ENCODE measurements around the gene NAMPT. TPM values are rescaled to one million over a fixed set of nuclear protein-coding genes. Genes with fewer than 3 reads are reported as not detected.

The NAMPT gene
- total RNA-seq, 1 experiment from 2014 or later: 80.8 TPM

DNA sequence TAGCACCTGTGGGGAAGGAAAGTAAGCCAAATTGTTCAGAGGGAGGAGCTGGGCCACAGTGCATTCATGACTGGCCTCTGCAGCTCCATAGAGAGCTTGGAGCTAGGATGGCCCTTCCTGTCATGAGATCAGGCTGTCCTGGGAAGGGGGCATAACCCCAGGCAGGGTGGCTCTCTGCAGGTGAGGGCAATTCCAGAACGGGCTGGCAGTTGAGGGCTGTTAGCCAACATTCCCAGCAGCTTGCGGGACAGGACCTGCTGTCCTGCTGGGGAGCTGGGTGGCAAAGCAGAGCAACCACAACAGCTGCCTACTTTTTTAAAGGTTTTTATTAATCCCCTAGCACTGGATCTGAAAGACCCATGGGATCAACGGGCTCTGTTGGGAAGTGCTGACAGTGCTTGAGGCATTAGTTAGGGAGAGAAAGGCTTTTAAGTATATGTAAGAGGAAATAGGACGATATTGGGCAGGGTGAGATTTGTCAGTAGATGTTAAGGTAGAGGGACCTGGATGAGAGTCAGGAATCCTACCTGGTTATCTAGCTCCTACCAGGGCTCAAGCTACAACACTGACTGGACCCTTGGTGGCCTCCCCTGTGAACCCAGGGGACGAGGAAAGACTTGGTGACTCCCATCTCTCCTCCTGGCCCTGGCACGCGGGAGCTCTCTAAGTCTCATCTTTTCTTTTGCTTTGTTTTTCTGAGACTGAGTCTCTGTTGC lies 77.8 kb downstream of the NAMPT start:
- H3K27me3 ChIP-seq (ENCODE audit: control insufficient read depth, insufficient read depth, low read length): no peaks in the 10 kb centered on the region
- in situ Hi-C loops (cut with HindIII; ENCODE audit: low pct_unique_long_range_greater_than_20kb, low sequenced_read_pairs): no loop called here
- peak; percentile 72 for ATAC-seq
- no peak for DNase-seq (ENCODE audit: low read depth, low spot score)
- TF ChIP-seq, protein P1, sequence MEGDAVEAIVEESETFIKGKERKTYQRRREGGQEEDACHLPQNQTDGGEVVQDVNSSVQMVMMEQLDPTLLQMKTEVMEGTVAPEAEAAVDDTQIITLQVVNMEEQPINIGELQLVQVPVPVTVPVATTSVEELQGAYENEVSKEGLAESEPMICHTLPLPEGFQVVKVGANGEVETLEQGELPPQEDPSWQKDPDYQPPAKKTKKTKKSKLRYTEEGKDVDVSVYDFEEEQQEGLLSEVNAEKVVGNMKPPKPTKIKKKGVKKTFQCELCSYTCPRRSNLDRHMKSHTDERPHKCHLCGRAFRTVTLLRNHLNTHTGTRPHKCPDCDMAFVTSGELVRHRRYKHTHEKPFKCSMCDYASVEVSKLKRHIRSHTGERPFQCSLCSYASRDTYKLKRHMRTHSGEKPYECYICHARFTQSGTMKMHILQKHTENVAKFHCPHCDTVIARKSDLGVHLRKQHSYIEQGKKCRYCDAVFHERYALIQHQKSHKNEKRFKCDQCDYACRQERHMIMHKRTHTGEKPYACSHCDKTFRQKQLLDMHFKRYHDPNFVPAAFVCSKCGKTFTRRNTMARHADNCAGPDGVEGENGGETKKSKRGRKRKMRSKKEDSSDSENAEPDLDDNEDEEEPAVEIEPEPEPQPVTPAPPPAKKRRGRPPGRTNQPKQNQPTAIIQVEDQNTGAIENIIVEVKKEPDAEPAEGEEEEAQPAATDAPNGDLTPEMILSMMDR (IDR thresholded peaks at IDR 0.05): no peak
- TF ChIP-seq, protein P2, sequence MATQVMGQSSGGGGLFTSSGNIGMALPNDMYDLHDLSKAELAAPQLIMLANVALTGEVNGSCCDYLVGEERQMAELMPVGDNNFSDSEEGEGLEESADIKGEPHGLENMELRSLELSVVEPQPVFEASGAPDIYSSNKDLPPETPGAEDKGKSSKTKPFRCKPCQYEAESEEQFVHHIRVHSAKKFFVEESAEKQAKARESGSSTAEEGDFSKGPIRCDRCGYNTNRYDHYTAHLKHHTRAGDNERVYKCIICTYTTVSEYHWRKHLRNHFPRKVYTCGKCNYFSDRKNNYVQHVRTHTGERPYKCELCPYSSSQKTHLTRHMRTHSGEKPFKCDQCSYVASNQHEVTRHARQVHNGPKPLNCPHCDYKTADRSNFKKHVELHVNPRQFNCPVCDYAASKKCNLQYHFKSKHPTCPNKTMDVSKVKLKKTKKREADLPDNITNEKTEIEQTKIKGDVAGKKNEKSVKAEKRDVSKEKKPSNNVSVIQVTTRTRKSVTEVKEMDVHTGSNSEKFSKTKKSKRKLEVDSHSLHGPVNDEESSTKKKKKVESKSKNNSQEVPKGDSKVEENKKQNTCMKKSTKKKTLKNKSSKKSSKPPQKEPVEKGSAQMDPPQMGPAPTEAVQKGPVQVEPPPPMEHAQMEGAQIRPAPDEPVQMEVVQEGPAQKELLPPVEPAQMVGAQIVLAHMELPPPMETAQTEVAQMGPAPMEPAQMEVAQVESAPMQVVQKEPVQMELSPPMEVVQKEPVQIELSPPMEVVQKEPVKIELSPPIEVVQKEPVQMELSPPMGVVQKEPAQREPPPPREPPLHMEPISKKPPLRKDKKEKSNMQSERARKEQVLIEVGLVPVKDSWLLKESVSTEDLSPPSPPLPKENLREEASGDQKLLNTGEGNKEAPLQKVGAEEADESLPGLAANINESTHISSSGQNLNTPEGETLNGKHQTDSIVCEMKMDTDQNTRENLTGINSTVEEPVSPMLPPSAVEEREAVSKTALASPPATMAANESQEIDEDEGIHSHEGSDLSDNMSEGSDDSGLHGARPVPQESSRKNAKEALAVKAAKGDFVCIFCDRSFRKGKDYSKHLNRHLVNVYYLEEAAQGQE (IDR thresholded peaks at IDR 0.05; ENCODE audit: insufficient read depth in 1 of 2, low read depth in 2 of 2, low read length in 1 of 2): no peak
- TF ChIP-seq POLR2AphosphoS5 (IDR thresholded peaks at IDR 0.05; ENCODE audit: low read depth, low read length): no peak
- no peak for TF ChIP-seq TCF7L2 (IDR thresholded peaks at IDR 0.05; ENCODE audit: low read depth, low read length)
- TF ChIP-seq SIN3A (IDR thresholded peaks at IDR 0.05; ENCODE audit: borderline replicate concordance, insufficient read depth, low read depth, low read length): no peak
- H3K4me3 ChIP-seq (ENCODE audit: low read depth in 2 of 2, low read length in 2 of 2): no peak overlapping the region
- BruUV-seq (replicated peaks): no TSS peak
- no peaks in the 10 kb centered on the region for H3K9me3 ChIP-seq (ENCODE audit: control insufficient read depth, insufficient read depth, low read depth, low read length)
- H3K4me1 ChIP-seq (ENCODE audit: control insufficient read depth, insufficient read depth, low read length): peaks cover 3% of the 10 kb centered on the region; the same call in 1 of the 2 replicates
- intact Hi-C loops (cut with micrococcal nuclease; ENCODE audit: unreplicated experiment): no loop called here
- POLR2A ChIA-PET: no interaction called here
- CTCF ChIA-PET: interaction anchor here (0.6 kb wide), 1 partner anchor 114 kb away, joined by 6 read pairs; no protein-coding TSS in a partner anchor
- H3K27ac ChIP-seq (ENCODE audit: low read length): peak overlapping the region; percentile 14; the same call in 1 of the 2 replicates
- no peaks in the 10 kb centered on the region for H3K36me3 ChIP-seq (ENCODE audit: control insufficient read depth, insufficient read depth, low read length)

- POLR2A ChIA-PET: no interaction called here
- CTCF ChIA-PET: no interaction called here
- no peak for DNase-seq (ENCODE audit: low read depth, low spot score)
- BruUV-seq (replicated peaks): no TSS peak
- intact Hi-C loops (cut with micrococcal nuclease; ENCODE audit: unreplicated experiment) (no loop called here), in situ Hi-C loops (cut with HindIII; ENCODE audit: low pct_unique_long_range_greater_than_20kb, low sequenced_read_pairs) (no loop called here)
- no peak for ATAC-seq
- Histone ChIP-seq H3K4me1 (ENCODE audit: control insufficient read depth, insufficient read depth, low read length) (peaks cover 3% of the 10 kb centered on the region; the same call in 1 of the 2 replicates), H3K4me3 (ENCODE audit: low read depth in 2 of 2, low read length in 2 of 2) (no peak overlapping the region), H3K27ac (ENCODE audit: low read length) (peak overlapping the region; percentile 9; the same call in 1 of the 2 replicates), H3K36me3 (ENCODE audit: control insufficient read depth, insufficient read depth, low read length) (no peaks in the 10 kb centered on the region), H3K27me3 (ENCODE audit: control insufficient read depth, insufficient read depth, low read length) (no peaks in the 10 kb centered on the region), H3K9me3 (ENCODE audit: control insufficient read depth, insufficient read depth, low read depth, low read length) (no peaks in the 10 kb centered on the region)
- TF ChIP-seq, protein P2 (IDR thresholded peaks at IDR 0.05; ENCODE audit: insufficient read depth in 1 of 2, low read depth in 2 of 2, low read length in 1 of 2): no peak
- no peak for TF ChIP-seq SIN3A (IDR thresholded peaks at IDR 0.05; ENCODE audit: borderline replicate concordance, insufficient read depth, low read depth, low read length)
- TF ChIP-seq TCF7L2 (IDR thresholded peaks at IDR 0.05; ENCODE audit: low read depth, low read length): no peak
- TF ChIP-seq, protein P1 (IDR thresholded peaks at IDR 0.05): no peak
These were observed 79.1 kb downstream of the NAMPT start for GRCh38 chr7:106205621-106206222.
